GM21360 (cell line): ENCODE measurements around the gene MYBPC3.
"Not testable (repeated sequence)": the region's sequence is repeated elsewhere in the genome, so short reads cannot be mapped to it uniquely, and the experiment has no call there.

Source experiments
- ATAC-seq: cut with Tn5 transposase; IDR thresholded peaks from one replicate; pipeline ENCODE4 v1.9.1; 2021; ENCODE audit warnings: mild to moderate bottlenecking, moderate library complexity; ENCODE audit not compliant: unreplicated experiment

MYBPC3 gene

DNA sequence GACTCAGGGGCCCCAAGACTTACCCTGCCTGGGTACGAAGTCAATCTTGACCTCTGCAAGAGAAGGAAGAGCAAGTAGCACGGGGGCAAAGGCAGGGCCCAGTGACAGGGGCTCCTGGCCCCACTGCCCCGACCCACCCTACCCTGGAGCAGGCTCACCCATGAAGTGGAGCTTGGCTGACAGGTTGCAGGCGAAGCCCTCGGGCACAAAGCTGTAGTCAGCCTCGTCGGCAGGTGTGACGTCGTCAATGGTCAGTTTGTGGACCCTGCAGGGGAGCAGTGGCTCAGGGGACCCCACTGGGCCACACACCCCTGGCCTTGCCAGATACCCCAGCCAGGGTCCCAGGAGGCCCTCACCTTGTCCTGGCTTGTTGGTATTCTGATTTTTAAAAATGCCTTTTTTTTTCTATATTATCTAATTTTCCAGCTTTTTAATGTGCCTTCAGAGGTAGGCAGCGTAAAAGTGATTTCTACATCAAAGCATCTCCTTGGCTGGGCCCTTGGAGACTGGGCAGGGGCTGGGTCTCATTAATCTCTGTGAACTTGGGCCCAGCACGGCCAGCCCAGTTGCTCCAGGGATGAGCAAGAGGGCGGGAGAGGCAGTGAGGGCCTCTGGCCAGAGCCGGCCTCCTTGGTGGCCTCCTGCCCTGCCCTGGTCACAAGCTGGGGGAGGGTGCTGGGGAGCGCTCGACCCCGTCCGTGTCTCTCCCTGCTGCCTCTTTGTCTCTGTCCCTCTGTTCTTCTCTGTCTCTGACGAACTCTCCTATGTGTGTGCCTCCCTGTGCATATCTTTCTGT, 11.3 kb downstream of the MYBPC3 start:
- ATAC-seq: no peak

DNA sequence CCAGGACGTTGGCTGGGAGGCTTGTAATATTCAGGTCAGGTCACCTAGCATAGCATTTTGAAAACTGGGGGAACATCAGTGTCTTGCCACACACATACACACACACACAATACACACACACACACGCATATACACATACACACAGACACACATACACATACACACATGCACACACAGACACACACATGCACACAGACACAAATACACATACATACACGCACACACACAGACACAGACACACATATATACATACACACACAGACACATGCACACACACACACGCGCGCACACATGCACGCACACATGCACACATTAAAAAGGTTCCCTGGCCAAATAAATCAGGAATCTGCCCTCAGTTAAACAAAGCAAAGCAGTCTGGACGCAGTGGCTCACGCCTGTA, 12.5 kb downstream of the MYBPC3 start:
- ATAC-seq: no peak

DNA sequence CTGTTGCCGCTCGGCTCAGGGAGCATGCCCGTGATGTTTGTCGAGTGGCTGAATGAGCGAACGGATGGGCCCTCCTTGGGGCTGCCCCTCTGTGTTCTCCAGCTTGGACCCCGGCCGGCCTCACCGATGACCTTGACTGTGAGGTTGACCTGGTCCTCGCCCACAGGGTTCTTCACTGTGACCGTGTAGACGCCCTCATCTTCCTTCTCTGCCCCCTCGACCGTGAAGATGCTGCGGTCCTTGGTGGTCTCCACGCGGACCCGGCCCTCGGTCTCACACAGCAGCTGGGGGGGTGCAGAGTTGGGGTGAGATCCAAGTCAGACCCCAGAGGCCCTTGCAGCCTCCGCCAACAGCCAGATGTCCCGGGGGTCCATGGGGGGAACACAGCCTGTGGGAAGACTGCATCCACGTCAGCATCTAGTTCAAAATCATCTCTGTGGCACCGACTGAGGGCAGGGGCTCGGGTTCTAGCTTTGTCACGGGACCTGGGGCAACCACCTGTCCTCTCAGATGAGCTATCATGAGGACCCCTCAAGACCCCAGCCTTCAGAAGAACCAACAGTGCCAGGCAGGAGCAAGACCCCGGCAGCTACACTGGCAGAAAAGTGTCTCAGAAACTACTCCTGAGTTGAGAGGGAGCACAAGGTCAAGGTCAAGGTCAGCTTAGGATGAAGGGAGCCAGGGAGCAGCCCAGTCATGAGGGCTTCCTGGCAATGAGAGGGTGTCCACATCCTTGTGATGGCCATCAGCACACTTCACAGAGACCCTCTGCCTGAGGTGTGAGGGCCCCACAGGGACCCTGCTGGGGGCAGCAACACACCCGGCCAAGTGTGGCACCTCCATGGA, 13.9 kb downstream of the MYBPC3 start:
- no peak for ATAC-seq

DNA sequence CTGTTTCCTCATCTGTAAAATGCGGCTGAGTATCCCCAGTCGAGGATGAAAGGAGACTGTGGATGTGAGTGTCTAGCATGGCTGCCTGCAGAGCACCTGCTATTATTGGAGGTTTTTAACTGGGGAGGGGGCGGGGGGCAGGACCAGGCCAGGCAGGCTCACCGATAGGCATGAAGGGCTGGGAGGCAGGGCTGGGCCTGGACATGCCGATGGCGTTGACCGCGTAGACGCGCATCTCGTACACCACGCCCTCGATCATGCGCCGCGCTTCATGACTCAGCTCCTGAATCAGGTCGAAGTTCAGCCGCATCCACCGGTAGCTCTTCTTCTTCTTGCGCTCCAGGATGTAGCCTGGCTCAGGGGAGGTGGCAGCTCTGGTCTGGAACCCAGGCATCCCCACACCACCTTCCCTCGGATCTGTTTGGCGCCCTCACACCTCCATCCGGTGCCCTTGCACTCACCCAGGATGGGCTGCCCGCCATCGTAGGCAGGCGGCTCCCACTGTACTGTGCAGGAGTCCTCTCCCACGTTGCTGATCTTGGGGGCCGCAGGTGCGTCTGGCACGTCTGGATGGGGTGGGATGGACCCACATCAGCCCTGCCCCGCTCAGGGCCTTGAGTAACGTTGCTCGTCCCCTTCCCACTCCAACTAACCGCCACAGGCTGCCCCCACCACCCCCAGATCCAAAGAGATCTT, 15.1 kb downstream of the MYBPC3 start:
- ATAC-seq: no peak

DNA sequence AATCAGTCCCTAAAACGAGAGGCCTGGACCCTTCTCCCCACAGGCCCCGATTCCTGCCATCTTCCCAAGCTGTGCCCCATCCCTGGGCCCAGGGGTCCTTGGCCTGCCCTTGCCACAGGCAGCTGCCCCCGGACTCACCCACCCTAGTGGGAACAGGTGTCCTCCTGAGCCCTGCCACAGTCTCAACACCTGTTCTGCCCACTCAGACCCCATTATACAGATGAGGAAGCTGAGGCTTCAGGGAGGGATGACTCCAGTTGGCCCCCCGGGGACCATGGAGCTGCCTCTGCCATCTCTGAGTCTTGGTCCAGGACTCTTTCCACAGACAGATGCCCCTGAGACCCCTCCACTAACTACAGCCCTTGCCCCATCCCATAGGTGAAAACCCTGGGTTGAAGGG, 15.9 kb downstream of the MYBPC3 start:
- ATAC-seq: no peak

DNA sequence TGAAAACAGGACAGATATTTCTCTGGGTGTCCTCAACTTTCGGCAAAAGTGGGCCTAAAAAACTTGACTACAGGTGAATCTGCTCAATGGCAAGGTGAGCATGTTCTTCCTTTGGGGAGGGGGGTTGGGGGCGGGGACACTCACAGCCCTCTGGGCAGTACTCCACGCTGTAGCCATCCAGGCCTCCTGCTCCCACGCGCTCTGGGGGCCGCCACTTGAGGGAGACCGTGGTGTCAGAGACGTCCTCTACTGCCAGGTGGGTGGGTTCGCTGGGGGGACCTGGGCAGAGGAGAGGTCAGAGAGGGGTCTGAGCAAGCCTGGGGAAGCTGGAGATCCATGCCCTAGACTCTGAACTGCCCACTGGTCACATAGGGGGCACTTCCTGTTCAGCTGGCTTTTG, 16.8 kb downstream of the MYBPC3 start:
- ATAC-seq: no peak

DNA sequence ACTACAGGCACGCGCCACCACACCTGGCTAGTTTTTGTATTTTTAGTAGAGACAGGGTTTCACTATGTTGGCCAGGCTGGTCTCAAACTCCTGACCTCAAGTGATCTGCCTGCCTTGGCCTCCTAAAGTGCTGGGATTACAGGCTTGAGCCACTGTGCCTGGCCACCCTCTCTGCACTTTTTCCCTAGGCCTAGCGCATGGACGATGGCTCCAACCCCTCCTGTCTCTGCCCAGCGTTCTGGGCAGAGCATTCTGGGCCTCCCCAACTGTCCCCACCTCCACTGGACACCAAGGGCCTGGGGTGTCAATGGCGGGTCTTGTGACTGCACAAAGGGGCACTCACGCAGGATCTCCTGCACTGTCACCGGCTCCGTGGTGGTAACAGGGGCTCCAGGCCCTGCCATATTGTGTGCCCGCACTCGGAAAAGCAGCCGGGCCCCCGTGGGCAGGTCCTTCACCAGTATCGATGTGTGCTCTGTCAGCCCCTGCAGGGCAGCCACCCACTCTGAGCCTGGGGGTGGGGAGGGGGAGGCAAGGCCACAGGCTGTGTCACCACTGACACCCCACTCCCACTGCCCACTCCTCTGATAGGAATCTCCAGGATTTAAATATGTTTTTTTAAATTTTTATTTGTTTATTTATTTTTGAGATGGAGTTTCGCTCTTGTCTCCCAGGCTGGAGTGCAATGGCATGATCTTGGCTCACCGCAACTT, 17.6 kb downstream of the MYBPC3 start:
- ATAC-seq: not testable (repeated sequence)

DNA sequence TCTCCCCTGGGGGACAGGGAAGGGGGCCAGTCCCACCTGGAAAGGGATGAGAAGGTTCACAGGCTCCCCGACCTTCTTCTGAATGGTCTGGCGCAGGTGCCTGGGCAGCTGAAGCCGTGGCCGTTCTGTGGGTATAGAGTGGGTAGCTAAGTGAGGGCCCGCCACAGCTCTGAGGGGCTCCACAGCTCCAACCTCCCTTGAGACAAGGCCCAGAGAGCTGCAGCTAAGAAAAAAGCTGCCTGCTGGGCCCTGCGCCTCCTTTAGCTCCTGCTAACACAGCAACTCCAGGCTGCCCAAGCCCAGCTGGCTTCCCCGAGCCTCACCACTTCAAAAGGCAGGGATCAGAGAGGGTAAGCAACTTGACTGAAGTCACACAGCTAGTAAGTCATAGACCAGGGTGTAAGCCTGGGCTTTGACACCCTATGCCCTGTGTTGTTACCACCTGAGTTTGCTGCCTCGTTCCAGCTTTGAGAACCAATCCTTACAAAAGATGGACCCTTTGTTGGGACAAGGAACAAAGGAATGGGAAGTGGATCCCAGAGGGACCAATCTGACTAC, 18.5 kb downstream of the MYBPC3 start:
- ATAC-seq: no peak

DNA sequence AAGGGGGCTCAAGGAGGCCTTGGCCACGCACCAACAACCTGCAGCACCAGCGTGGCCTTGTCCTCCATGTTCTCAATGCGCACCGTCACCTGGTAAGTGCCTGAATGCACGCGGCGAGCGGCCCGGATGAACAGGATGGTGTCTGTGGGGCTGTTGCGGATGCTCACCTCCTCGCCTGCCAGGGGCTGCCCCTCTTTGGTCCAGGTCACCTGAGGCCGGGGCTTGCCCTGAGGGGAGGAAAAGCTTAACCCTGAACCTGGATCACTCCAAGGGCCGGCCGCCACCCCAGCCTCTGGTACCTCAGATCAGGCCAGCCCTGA, 19.0 kb downstream of the MYBPC3 start:
- ATAC-seq: no peak

DNA sequence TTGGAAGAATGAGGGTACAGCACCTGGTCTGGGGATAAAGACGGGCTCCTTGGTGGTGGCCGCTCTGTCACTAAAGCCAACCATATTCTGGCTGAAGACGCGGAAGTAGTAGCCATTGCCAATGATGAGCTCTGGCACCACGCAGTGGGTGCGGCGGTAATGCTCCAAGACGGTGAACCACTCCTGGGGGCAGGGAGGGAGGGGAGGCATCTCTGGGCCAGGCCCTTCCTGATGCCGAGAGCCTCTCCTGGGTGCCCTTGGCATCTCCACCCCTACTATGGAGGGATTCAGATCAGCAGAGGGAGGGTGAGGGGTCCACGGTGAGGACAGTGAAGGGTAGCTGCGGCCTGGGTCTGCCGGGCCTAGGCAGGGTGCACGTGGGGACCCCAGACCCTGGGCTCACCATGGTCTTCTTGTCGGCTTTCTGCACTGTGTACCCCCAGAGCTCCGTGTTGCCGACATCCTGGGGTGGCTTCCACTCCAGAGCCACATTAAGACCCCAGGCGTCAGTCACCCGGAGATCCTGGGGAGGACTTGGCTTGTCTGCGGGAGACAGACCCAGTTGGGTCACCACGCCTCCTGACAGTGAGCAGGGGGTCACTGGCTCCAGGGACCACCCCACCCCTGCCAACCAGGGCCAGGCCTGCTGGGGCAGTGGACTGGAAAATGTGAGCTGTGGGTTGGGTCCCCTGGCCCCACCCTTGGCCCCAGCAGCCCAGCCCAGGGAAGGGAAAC, 19.5 kb downstream of the MYBPC3 start:
- ATAC-seq: no peak

DNA sequence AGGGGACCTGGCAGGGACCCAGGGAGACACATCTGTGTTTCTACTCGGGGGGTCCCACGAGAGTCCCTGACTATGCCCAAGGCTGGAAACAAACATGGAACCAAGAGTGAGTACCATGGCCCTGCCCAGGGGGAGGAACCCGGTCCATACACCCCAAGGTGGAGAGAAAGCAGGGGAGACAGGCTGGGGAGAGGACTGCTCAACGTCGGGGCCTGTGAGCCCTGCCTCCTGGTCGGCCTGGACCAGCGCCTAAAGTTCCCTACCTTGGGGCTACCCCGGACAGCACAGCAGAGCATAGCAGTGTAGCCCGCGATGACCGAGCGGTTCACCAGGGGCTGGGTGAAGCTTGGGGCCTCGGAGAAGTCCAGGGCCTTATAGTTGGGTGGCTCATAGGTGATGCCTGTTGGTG, 20.2 kb downstream of the MYBPC3 start:
- no peak for ATAC-seq

DNA sequence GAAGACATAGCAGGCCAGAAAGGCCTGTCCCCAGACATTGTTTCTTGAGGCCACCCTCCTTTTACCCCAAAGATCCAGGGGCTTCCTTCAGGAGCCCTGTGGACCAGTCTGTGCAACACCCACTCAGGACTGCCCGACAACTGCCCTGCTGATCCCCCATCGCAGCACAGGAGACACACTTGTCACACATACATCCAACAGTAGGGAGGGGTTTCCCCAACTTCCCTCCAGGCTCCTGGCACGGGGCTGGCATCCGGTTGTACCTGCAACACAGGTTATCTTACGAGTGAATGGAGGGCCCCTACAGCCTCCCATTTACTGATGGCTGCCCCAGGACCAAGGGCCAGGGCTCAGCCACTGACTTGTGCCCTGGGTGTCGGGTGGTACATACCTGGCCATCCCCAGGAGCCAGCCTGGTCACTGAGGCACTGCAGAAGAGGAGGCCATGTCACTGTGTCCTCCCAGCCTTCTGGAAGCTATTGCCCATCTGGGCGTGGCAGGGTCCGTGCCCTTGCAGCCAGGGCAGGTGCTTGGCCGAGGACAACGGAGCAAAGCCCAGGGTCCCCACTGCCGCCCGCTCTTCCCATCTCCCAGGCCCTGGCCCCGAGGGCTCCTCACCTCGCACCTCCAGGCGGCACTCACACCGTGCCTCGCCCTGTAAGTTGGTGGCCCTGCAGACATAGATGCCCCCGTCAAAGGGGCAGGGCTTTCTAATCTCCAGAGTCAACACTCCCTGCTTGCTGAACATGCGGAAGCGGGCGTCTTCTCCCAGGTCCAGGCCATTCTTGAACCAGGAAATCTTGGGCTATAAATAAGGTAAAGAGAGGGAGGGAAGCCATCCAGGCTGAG, 20.8 kb downstream of the MYBPC3 start:
- no peak for ATAC-seq

DNA sequence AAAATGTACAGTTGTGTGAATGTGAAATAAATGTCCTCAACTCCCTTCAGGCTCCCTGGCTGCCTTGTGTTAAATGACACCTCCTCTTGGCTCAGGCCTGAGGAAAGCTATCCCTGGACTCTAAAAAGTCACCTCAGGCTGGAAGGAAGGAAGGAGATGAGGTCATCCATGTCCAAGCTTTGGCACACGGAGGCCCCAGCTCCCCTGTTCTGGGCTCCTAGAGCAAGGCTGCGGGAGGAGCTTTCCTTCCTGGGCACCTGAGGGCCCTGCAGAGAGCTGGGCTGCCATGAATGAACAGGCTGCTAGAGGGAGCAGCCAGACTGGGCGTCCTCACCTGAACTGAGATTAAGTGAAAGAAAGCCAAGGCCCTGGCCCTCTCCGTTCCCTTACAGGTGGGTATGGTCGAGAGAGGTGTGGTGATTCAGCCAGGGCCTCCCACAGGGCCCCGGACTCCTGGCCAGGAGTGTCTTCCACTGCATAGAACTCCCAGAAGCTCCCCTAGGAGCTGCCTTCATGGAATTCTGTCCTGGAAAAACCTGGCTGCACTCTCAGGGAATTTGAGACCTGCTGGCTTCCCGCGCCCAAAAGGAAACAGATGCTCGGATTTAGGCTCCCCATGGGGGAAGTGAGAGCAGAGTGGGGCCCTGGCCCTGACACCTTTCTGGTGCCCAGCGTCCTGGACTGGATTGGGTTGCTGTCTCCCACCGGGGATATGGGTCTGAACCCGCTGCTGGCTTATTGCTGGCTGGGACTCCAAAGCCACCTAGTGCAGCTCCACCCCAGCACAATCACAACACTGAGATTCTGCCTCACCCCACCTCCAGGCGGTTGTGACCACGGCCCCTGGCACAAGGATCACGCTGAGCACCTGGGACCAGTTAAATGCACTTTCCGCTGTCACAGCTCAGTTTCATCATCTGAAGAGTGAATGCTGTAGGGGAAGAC, 22.2 kb downstream of the MYBPC3 start:
- no peak for ATAC-seq

DNA sequence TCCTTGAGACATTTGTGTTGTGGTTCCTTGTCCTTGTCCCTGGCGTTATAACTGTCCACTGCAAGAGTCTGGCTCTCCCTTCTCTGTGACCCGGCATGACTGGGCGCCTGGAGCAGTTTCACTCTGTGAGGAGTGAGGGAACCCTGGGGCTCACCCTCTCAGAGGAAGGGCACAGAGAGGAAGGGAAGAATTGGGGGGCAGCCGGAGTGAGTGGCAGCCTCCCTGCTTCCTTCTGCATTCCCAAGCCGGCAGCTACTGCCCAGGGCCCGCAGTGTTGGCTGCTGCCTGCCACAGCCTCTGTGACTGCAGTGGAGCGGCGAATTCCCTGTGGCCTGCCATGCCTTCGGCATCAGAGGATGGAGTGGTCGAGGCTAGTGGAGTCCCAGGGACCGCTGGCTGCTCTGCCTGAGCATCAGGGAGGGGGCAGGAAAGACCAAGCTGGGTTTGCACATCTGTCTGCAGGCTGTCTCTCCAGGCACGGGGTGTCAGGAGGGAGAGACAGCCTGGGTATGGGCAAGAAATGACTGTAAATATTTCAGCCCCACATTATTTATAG, 23.0 kb downstream of the MYBPC3 start:
- ATAC-seq: no peak

DNA sequence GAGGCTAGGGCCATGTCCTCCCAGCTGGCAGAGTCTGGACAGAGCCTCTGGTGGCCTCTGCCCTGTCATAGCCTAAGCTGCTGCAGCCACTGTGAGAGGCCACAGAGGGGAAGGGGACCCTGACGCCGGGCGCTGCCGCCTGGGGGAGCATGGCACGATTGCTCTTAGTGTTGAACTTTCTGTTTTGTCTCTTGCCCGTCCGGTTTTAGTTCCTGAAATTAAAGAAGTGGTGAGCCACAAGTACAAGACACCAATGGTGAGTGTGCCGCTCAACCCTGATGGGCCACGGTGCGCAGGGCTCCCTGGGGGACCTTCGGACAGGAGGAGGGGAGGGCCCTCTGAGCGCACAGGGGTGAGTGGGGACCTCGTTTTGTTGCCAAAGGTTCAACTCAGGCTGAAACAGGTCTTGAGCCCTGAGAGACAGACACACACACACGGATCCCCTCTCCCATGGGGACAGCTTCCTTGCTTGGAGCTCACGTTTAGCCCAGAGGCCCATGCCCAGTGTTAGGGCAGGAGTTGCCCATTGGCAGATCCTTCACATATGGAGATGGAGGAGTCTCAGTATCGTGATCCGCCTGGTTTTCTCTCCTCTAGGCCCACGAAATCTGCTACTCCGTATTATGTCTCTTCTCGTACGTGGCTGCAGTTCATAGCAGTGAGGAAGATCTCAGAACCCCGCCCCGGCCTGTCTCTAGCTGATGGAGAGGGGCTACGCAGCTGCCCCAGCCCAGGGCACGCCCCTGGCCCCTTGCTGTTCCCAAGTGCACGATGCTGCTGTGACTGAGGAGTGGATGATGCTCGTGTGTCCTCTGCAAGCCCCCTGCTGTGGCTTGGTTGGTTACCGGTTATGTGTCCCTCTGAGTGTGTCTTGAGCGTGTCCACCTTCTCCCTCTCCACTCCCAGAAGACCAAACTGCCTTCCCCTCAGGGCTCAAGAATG, 23.8 kb downstream of the MYBPC3 start:
- ATAC-seq: no peak

DNA sequence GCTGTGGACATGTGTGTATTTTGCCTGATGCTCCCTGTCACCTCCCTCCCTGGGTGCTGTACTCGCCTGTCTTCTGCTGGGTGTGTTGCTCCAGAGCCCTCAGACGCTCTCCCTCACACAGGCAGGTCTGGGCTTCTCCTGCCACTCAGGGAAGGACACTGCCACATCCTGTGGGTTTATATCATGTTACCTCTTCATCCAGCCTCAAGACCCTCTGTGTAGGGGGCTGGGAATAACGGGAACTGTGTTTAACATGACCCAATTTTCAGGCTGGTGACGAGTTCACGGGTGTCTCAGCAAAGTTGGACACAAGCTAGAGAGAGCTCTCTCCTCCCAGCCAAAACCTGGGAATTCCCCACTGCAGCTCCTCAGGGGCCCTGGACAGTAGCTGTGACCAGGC, 24.6 kb downstream of the MYBPC3 start:
- ATAC-seq: no peak

DNA sequence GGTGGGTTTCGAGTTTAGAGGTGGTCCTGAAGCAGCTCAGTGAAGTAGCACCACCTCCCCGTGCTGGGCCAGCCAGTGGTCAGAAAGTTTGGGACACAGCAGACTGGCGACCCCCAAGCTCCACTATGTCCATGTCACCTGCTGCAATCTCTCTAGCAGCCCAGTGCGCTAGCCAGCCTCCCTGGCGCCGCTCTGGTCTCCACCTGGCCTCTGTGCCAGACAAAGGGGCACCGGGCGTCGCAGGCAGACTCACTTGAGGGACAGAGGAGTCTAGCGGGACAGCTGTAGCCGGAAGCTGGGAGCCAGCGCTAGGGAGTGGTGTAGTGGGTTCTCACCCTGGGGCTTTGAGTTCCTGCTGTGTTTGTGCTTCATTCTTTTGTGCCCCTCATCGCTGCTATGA, 25.5 kb downstream of the MYBPC3 start:
- ATAC-seq: no peak
